CD4-positive, alpha-beta T cell treated with Interleukin-10 for 1 hour (primary cell): ENCODE results near the gene BOD1L1.

ENCODE experiments used
- DNase-seq: peaks from one replicate; pipeline ENCODE4 v3.0.0-alpha.2; 2020

Gene BOD1L1

GRCh38 chr4:13627606-13628311 lies at the start of gene BOD1L1:
TSS of gene BOD1L1 (minus strand) at chr4:13627725. CDS start at chr4:13627587, 138 bp downstream.
- peak; percentile 85 for DNase-seq

GRCh38 chr4:13674971-13675370 lies 47.4 kb upstream of the BOD1L1 start:
- no peak for DNase-seq

GRCh38 chr4:13673167-13673566 lies 45.6 kb upstream of the BOD1L1 start:
- no peak for DNase-seq

- no peak for DNase-seq
These were observed 43.1 kb upstream of the BOD1L1 start for GRCh38 chr4:13670456-13671160.

- no peak for DNase-seq
These were observed 38.5 kb upstream of the BOD1L1 start for GRCh38 chr4:13665701-13666660.

GRCh38 chr4:13659341-13660070 lies 32.0 kb upstream of the BOD1L1 start:
- DNase-seq = no peak

GRCh38 chr4:13656569-13657405 lies 29.3 kb upstream of the BOD1L1 start:
- peak; percentile 63 for DNase-seq

GRCh38 chr4:13654162-13654797 lies 26.8 kb upstream of the BOD1L1 start:
- DNase-seq = peak; percentile 78

- DNase-seq = no peak
These were observed 26.2 kb upstream of the BOD1L1 start for GRCh38 chr4:13653766-13654161.

GRCh38 chr4:13647031-13647430 lies 19.5 kb upstream of the BOD1L1 start:
- no peak for DNase-seq

- no peak for DNase-seq
These were observed 17.6 kb upstream of the BOD1L1 start for GRCh38 chr4:13645075-13645474.

GRCh38 chr4:13642170-13642950 lies 14.8 kb upstream of the BOD1L1 start:
- DNase-seq = no peak

GRCh38 chr4:13641084-13641483 lies 13.6 kb upstream of the BOD1L1 start:
- no peak for DNase-seq

- DNase-seq = no peak
These were observed 12.8 kb upstream of the BOD1L1 start for GRCh38 chr4:13640149-13640940.

- DNase-seq = no peak
These were observed 7.8 kb upstream of the BOD1L1 start for GRCh38 chr4:13635286-13635799.

- DNase-seq = no peak
These were observed 6.1 kb upstream of the BOD1L1 start for GRCh38 chr4:13633671-13634070.

GRCh38 chr4:13627178-13627605 lies 333 bp downstream of the BOD1L1 start:
- peak; percentile 23 for DNase-seq

- no peak for DNase-seq
These were observed 890 bp downstream of the BOD1L1 start for GRCh38 chr4:13626492-13627177.
